Superior temporal gyrus (tissue), 1 donor: Measurements from ENCODE around the gene ATG4B.
"Not testable (repeated sequence)": the region's sequence is repeated elsewhere in the genome, so short reads cannot be mapped to it uniquely, and the experiment has no call there.

ENCODE experiments used
- DNase-seq: peaks from one replicate; pipeline ENCODE4 v3.0.0-alpha.2; 2016; ENCODE audit errors: extremely low spot score

The ATG4B gene

DNA sequence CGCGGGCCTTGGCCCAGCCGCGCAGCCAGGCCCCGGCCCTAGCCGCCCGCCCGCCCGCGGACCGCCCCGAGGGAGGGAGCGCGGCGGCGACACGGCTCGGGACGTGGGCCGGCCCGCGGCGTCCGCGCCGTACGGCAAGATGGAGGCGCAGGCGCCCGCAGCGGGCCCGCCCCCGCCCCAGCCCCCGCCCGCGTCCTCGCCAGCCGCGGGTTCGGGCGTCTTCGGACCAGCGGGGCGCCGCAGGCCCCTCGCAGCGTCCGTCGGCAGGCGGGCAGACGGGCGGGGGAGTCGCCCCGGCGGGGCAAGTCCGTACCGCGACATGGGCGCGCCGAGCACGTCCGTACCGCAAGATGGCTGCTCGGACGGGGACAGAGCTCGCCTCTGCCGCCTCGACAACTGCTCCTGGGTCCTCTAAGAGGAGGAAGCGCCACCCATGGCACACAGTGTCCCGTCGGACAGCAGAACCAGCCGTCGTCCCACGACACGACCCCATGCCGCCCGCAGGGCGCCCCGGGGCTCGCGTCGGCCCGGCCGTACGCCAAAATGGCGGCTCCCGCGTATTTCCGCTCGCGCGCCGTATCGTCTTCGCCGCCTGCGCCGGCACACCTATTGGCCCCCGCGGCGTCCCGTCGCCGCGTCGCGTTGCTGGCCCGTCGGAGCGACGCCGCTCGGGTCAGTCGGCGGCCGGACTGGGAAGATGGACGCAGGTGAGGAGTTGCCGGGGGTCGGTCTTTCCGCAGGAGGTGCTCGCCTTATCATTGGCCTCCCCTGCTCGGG is at the start of gene ATG4B, which contains the start of gene THAP4:
ATG4B (plus strand) TSS at position 676 of the 777 bp plus-strand sequence; CDS start at position 698, 22 bp downstream.
THAP4 (minus strand) TSS at position 141 of the 777 bp plus-strand sequence. CDS start 141 bp downstream, outside the sequence.
- peak; percentile 89 for DNase-seq

DNA sequence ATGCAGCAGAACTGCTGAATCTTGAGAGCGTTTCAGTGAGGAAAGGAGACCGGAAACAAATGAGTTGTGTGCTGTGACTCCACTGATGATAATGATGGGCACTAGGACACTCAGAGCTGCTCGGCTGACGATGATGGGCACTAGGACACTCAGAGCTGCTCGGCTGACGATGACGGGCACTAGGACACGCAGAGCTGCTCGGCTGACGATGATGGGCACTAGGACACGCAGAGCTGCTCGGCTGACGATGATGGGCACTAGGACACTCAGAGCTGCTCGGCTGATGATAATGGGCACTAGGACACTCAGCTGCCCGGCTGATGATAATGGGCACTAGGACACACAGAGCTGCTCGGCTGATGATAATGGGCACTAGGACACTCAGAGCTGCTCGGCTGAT is 47.6 kb upstream of the ATG4B start:
- not testable (repeated sequence) for DNase-seq

DNA sequence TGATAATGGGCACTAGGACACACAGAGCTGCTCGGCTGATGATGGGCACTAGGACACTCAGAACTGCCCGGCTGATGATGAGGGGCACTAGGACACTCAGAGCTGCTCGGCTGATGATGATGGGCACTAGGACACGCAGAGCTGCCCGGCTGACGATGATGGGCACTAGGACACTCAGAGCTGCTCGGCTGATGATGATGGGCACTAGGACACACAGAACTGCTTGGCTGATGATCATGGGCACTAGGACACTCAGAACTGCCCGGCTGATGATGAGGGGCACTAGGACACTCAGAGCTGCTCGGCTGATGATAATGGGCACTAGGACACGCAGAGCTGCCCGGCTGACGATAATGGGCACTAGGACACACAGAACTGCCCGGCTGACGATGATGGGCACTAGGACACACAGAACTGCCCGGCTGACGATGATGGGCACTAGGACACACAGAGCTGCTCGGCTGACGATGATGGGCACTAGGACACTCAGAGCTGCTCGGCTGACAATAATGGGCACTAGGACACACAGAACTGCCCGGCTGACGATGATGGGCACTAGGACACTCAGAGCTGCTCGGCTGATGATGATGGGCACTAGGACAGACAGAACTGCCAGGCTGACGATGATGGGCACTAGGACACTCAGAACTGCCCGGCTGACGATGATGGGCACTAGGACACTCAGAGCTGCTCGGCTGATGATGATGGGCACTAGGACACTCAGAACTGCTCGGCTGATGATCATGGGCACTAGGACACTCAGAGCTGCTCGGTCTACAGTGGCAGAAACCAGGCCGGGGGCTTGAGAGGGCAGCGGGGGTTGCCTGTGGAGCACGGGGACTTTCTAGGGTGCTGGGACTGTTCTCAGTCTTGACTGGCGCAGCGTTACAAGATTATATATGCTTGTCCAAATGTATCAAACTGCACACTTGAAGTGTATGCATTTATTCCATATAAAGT is 46.7 kb upstream of the ATG4B start:
- DNase-seq = not testable (repeated sequence)

- no peak for DNase-seq
Observed at GRCh38 chr2:241592126-241592845, 45.2 kb upstream of the ATG4B start.

- DNase-seq = no peak
Observed at GRCh38 chr2:241593271-241593670, 44.2 kb upstream of the ATG4B start.

DNA sequence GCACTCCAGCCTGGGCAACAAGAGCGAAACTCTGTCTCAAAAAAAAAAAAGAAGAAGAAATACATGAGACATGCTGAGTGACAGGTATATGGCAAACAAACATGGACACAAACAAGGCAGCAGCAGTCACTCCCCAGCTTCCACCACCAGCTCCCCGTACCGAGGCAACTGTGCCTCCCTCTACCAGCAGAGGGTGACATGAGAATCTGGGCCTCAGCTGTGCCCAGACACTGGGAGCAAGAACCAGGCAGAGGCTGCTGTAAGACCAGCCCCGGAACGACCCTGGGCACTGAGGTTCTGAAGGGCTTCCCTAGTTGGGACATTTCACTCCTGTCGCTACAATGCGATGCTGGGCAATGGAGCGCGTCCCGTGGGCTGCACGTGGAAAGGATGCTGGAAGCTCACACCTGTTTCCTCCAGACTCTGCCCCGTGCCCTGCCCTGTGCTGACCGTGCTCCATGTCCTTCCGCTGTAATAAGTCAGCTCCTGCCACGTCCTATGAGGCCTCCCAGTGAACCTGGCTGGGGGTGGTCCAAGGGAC is 41.8 kb upstream of the ATG4B start:
- no peak for DNase-seq

GRCh38 chr2:241597561-241597960 is 39.9 kb upstream of the ATG4B start:
- no peak for DNase-seq

GRCh38 chr2:241598061-241598460 is 39.4 kb upstream of the ATG4B start:
- no peak for DNase-seq

DNA sequence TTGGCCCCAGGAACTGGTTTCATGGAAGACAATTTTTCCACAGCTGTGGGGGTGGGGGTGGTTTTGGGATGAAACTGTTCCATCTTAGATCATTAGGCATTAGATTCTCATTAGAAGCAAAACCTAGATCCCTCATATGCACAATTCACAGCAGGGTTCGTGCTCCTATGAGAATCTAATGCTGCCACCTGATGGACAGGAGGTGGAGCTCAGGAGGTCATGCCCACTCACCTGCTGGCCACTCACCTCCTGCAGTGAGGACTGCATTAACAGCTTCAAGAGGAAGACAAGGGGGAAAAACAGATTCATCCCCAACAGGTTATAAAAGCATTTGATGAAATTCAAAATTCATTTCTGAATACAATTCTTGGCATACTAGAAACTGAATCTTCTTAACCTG is 39.0 kb upstream of the ATG4B start:
- no peak for DNase-seq

- no peak for DNase-seq
Observed at GRCh38 chr2:241599615-241600014, 37.9 kb upstream of the ATG4B start.

- no peak for DNase-seq
Observed at GRCh38 chr2:241601841-241602240, 35.7 kb upstream of the ATG4B start.

DNA sequence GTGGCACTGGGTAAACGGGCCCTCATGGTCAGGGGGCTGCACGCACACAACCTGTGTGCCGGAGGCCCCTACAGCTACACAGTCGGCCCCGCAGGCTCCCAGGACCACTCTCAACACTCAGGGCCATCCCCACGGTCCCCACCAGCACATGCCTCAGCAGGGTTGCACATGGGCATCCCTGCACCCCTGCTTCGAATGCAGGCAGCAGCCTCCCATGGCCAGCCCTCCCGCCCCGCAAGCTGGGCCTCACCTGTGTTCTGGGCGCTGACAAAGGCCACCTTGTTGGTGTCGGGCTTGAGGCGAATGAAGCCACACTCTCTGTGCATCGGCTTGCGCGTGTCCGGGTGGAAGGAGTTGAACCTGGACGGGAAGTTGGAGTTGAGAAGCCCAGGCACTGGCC is 34.8 kb upstream of the ATG4B start:
- no peak for DNase-seq

GRCh38 chr2:241603686-241604085 is 33.8 kb upstream of the ATG4B start:
- DNase-seq = no peak

GRCh38 chr2:241606186-241606585 is 31.3 kb upstream of the ATG4B start:
- no peak for DNase-seq

GRCh38 chr2:241607162-241607885 is 30.2 kb upstream of the ATG4B start:
- DNase-seq = no peak

- no peak for DNase-seq
Observed at GRCh38 chr2:241608881-241609280, 28.6 kb upstream of the ATG4B start.

DNA sequence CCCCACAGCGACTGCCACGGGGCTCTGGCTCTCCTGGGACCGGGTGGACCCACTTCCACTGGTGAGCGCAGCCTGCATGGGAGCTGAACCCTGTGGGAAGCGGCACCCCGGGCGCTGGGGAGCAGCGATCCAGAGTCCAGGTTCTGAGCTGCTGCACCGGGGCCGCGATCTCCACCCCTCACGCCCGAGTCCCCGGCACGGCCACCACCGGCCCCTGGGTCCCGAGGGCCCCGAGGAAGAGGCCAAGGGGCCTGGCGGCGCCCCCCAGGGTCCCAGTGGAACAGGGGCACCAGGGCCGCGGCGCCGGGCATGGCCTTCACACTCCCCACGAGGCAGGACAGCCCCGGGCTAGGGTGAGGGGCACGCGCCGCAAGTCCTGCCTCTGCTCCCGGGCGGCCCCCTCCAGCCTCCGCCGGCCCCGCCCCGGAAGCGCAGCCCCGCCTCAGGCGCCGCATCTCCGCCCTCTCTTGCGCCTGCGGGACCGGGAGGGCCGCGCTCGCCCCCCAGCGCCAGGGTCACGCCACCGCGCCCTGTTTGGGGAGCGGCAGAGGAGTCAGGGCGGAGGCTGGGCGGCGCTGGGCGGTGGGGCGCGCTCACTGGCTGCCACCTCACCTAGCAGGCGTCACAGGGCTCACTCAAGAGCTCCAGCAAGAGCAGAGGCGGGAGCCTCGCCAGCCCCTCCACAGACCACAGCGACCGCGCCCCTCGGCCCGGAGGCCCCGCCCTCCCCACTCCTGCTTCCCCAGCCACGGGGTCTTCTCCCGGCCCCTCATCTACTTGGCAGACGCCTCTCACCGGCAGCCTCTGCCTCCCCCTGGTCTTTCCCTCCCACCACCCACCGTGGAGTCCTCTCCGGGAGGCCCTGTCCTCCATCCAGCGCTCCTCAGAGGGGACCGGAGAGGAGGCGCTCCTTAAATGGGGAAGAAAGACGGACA is 27.4 kb upstream of the ATG4B start:
- DNase-seq = peak; percentile 41

- no peak for DNase-seq
Observed at GRCh38 chr2:241611062-241611461, 26.4 kb upstream of the ATG4B start.

DNA sequence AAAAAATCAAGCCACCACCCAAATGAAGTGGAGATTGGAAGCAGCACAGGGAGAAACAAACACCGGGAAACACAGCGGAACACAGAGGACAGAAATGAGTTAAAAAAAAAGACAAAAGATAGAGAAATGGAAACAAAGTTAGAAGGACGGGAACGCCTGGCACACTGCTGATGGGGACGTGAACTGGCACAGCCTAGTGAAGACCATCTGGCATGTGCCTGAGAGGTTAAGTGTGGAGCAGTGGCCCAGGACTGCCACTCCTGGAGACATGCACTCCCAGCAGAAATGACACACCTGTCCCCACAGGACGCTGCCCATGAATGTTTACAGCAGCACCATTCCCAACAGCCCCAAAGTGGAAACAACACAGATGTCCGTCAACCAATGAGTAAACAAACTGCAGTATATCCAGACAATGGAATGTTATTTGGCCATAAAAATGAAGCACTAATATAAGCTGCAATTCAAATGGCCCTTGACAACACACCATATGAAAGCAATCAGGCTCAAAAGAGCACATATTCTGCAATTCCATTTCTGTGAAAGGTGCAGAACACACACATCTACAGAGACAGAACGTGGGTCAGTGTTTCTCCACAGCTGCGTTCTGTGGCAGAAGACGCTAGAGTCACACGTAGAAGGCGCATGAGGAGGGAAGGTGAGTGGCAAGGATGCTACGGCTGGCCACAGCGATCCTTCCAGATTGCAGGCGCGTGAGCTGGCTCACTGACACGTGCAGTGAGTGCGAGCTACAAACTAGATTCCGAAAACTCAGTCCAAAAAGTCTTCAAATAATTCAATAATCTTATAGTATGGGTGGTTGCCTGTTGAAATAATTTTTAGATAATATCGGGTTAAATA is 25.1 kb upstream of the ATG4B start:
- DNase-seq = no peak
